HEK293 (cell line): ENCODE data around the gene APC2.

Source experiments
- GLI2 ChIP-seq: fragments of 450-650 bp; formaldehyde crosslinking; IDR thresholded peaks from 2 replicates; pipeline ENCODE4; 2017; ENCODE audit warnings: missing biosample characterization, missing genetic modification characterization, low read depth, borderline replicate concordance
- GLIS1 ChIP-seq: fragments of 450-650 bp; formaldehyde crosslinking; IDR thresholded peaks from 2 replicates; pipeline ENCODE4 v1.5.1; 2016; ENCODE audit warnings: missing biosample characterization, missing genetic modification characterization
- HOXD13 ChIP-seq: sonication (generic); formaldehyde crosslinking; IDR thresholded peaks from 2 replicates; pipeline ENCODE4 v1.8.0; 2022; ENCODE audit warnings: missing genetic modification reagents, borderline replicate concordance
- KLF1 ChIP-seq: fragments of 450-650 bp; formaldehyde crosslinking; IDR thresholded peaks from 2 replicates; pipeline ENCODE4 v1.5.1; 2016; ENCODE audit warnings: missing biosample characterization, missing genetic modification characterization
- PRDM1 ChIP-seq: fragments of 450-650 bp; formaldehyde crosslinking; IDR thresholded peaks from 2 replicates; pipeline ENCODE4; 2016; ENCODE audit warnings: missing biosample characterization, missing genetic modification characterization
- SCRT2 ChIP-seq: fragments of 450-650 bp; formaldehyde crosslinking; IDR thresholded peaks from 2 replicates; pipeline ENCODE4 v1.5.1; 2016; ENCODE audit warnings: missing biosample characterization, missing genetic modification characterization
- SP3 ChIP-seq: fragments of 450-650 bp; formaldehyde crosslinking; IDR thresholded peaks from 2 replicates; pipeline ENCODE4 v1.5.1; 2016; ENCODE audit warnings: missing biosample characterization, missing genetic modification characterization
- YY1 ChIP-seq: fragments of 450-650 bp; formaldehyde crosslinking; IDR thresholded peaks from 2 replicates; pipeline ENCODE4 v1.5.1; 2018; ENCODE audit warnings: missing biosample characterization, missing genetic modification characterization
- ZBTB17 ChIP-seq: fragments of 450-650 bp; formaldehyde crosslinking; IDR thresholded peaks from 2 replicates; pipeline ENCODE4 v1.5.1; 2016; ENCODE audit warnings: missing biosample characterization, missing genetic modification characterization
- ZBTB26 ChIP-seq: fragments of 450-650 bp; formaldehyde crosslinking; optimal IDR thresholded peaks from 2 replicates; pipeline ENCODE3; 2016; ENCODE audit warnings: missing biosample characterization, mild to moderate bottlenecking, missing genetic modification characterization
- ZFP37 ChIP-seq: fragments of 450-650 bp; formaldehyde crosslinking; IDR thresholded peaks from 2 replicates; pipeline ENCODE4 v1.5.1; 2016; ENCODE audit warnings: missing biosample characterization, missing genetic modification characterization
- ZFP69B ChIP-seq: fragments of 450-650 bp; formaldehyde crosslinking; IDR thresholded peaks from 2 replicates; pipeline ENCODE4 v1.5.1; 2016; ENCODE audit warnings: missing biosample characterization, missing genetic modification characterization
- ZNF112 ChIP-seq: fragments of 450-650 bp; formaldehyde crosslinking; IDR thresholded peaks from 2 replicates; pipeline ENCODE4 v1.5.0; 2017; ENCODE audit warnings: missing biosample characterization, missing genetic modification characterization
- ZNF132 ChIP-seq: fragments of 450-650 bp; formaldehyde crosslinking; IDR thresholded peaks from 2 replicates; pipeline ENCODE4 v1.5.1; 2017; ENCODE audit warnings: missing biosample characterization, missing genetic modification characterization, borderline replicate concordance
- ZNF146 ChIP-seq: fragments of 450-650 bp; formaldehyde crosslinking; IDR thresholded peaks from 2 replicates; pipeline ENCODE4 v1.5.1; 2016; ENCODE audit warnings: missing biosample characterization, missing genetic modification characterization
- ZNF148 ChIP-seq: fragments of 450-650 bp; formaldehyde crosslinking; IDR thresholded peaks from 2 replicates; pipeline ENCODE4 v1.5.0; 2017; ENCODE audit warnings: missing biosample characterization, missing genetic modification characterization, borderline replicate concordance
- ZNF169 ChIP-seq: fragments of 450-650 bp; formaldehyde crosslinking; IDR thresholded peaks from 2 replicates; pipeline ENCODE4 v1.5.1; 2016; ENCODE audit warnings: missing biosample characterization, missing genetic modification characterization
- ZNF221 ChIP-seq: fragments of 450-650 bp; formaldehyde crosslinking; IDR thresholded peaks from 2 replicates; pipeline ENCODE4 v1.5.1; 2017; ENCODE audit warnings: missing biosample characterization, missing genetic modification characterization, borderline replicate concordance
- ZNF223 ChIP-seq: fragments of 450-650 bp; formaldehyde crosslinking; IDR thresholded peaks from 2 replicates; pipeline ENCODE4 v1.5.1; 2016; ENCODE audit warnings: missing biosample characterization, missing genetic modification characterization
- ZNF248 ChIP-seq: fragments of 450-650 bp; formaldehyde crosslinking; IDR thresholded peaks from 2 replicates; pipeline ENCODE4 v1.5.1; 2017; ENCODE audit warnings: missing biosample characterization, missing genetic modification characterization
- ZNF324 ChIP-seq: fragments of 450-650 bp; formaldehyde crosslinking; IDR thresholded peaks from 2 replicates; pipeline ENCODE4 v1.5.1; 2016; ENCODE audit warnings: missing biosample characterization, missing genetic modification characterization
- ZNF335 ChIP-seq: fragments of 450-650 bp; formaldehyde crosslinking; conservative IDR thresholded peaks from 2 replicates; pipeline ENCODE4 v1.5.1; 2016; ENCODE audit warnings: missing biosample characterization, missing genetic modification characterization
- ZNF394 ChIP-seq: fragments of 450-650 bp; formaldehyde crosslinking; IDR thresholded peaks from 2 replicates; pipeline ENCODE4 v1.5.1; 2016; ENCODE audit warnings: missing biosample characterization, missing genetic modification characterization, mild to moderate bottlenecking, moderate library complexity, borderline replicate concordance
- ZNF426 ChIP-seq: fragments of 450-650 bp; formaldehyde crosslinking; IDR thresholded peaks from 2 replicates; pipeline ENCODE4 v1.5.1; 2017; ENCODE audit warnings: missing biosample characterization, missing genetic modification characterization, mild to moderate bottlenecking, inconsistent platforms, moderate library complexity
- ZNF626 ChIP-seq: fragments of 450-650 bp; sonication (Bioruptor Pico); formaldehyde crosslinking; IDR thresholded peaks from 2 replicates; pipeline ENCODE4 v1.5.1; 2018; ENCODE audit warnings: missing biosample characterization, missing genetic modification characterization, inconsistent platforms
- ZNF654 ChIP-seq: fragments of 450-650 bp; formaldehyde crosslinking; IDR thresholded peaks from 2 replicates; pipeline ENCODE4 v1.5.1; 2016; ENCODE audit warnings: low read depth, missing biosample characterization, missing genetic modification characterization
- ZNF747 ChIP-seq: fragments of 450-650 bp; formaldehyde crosslinking; IDR thresholded peaks from 2 replicates; pipeline ENCODE4 v1.5.1; 2016; ENCODE audit warnings: missing biosample characterization, missing genetic modification characterization
- ZSCAN23 ChIP-seq: fragments of 450-650 bp; formaldehyde crosslinking; IDR thresholded peaks from 2 replicates; pipeline ENCODE4 v1.5.1; 2016; ENCODE audit warnings: missing biosample characterization, missing genetic modification characterization
- ZSCAN30 ChIP-seq: fragments of 450-650 bp; IDR thresholded peaks from 2 replicates; pipeline ENCODE4 v1.5.1; 2018; ENCODE audit warnings: missing biosample characterization, mild to moderate bottlenecking, missing genetic modification characterization, moderate library complexity
- ZSCAN4 ChIP-seq: fragments of 450-650 bp; formaldehyde crosslinking; IDR thresholded peaks from 2 replicates; pipeline ENCODE4 v1.5.1; 2017; ENCODE audit warnings: missing biosample characterization, missing genetic modification characterization
- ZXDB ChIP-seq: fragments of 450-650 bp; formaldehyde crosslinking; IDR thresholded peaks from 2 replicates; pipeline ENCODE4 v1.5.1; 2016; ENCODE audit warnings: missing biosample characterization, missing genetic modification characterization
- TF ChIP-seq, protein P1 (sequence below): fragments of 450-650 bp; IDR thresholded peaks from 2 replicates; pipeline ENCODE4 v1.5.1; 2018; ENCODE audit warnings: missing biosample characterization, mild to moderate bottlenecking, missing genetic modification characterization
- TF ChIP-seq, protein P2 (sequence below): fragments of 450-650 bp; formaldehyde crosslinking; IDR thresholded peaks from 2 replicates; pipeline ENCODE4 v1.5.1; 2017; ENCODE audit warnings: missing biosample characterization, missing genetic modification characterization

APC2 gene

GRCh38 chr19:1406774-1407527 lies 43.0 kb upstream of the APC2 start (continued):
- peak; percentile 27 for TF ChIP-seq ZNF654 (tag by site-specific recombination)
- TF ChIP-seq ZBTB17 = peak; percentile 62; the same call in 1 of the 2 replicates
- 0 out of 2 replicates have a peak, but pooled peaks have one; percentile 44 for TF ChIP-seq KLF1
- TF ChIP-seq ZXDB (tag by site-specific recombination) = peak; percentile 100
- TF ChIP-seq ZNF223 (tag by site-specific recombination) = no peak
- no peak for TF ChIP-seq ZNF221 (tag by site-specific recombination)
- no peak for TF ChIP-seq ZNF626
- no peak for TF ChIP-seq ZSCAN23 (tag by site-specific recombination)
- no peak for TF ChIP-seq ZNF132 (tag by site-specific recombination)
- TF ChIP-seq, protein P1, sequence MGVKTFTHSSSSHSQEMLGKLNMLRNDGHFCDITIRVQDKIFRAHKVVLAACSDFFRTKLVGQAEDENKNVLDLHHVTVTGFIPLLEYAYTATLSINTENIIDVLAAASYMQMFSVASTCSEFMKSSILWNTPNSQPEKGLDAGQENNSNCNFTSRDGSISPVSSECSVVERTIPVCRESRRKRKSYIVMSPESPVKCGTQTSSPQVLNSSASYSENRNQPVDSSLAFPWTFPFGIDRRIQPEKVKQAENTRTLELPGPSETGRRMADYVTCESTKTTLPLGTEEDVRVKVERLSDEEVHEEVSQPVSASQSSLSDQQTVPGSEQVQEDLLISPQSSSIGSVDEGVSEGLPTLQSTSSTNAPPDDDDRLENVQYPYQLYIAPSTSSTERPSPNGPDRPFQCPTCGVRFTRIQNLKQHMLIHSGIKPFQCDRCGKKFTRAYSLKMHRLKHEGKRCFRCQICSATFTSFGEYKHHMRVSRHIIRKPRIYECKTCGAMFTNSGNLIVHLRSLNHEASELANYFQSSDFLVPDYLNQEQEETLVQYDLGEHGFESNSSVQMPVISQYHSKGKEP (tag by site-specific recombination) = peak; percentile 74
- no peak for TF ChIP-seq GLI2 (tag by site-specific recombination)
- no peak for TF ChIP-seq ZNF148 (tag by site-specific recombination)
- TF ChIP-seq ZNF169 (tag by site-specific recombination) = no peak
- peak; percentile 88 for TF ChIP-seq ZBTB26 (tag by site-specific recombination)
- TF ChIP-seq ZNF747 = no peak
- TF ChIP-seq ZNF146 (tag by site-specific recombination) = no peak
- peak; percentile 71; the same call in 1 of the 2 replicates for TF ChIP-seq ZNF324 (tag by site-specific recombination)
- TF ChIP-seq SP3 = peak; percentile 86
- no peak for TF ChIP-seq YY1 (tag by site-specific recombination)
- TF ChIP-seq ZNF112 (tag by site-specific recombination) = no peak
- TF ChIP-seq ZSCAN4 (tag by site-specific recombination) = no peak
- TF ChIP-seq, protein P2, sequence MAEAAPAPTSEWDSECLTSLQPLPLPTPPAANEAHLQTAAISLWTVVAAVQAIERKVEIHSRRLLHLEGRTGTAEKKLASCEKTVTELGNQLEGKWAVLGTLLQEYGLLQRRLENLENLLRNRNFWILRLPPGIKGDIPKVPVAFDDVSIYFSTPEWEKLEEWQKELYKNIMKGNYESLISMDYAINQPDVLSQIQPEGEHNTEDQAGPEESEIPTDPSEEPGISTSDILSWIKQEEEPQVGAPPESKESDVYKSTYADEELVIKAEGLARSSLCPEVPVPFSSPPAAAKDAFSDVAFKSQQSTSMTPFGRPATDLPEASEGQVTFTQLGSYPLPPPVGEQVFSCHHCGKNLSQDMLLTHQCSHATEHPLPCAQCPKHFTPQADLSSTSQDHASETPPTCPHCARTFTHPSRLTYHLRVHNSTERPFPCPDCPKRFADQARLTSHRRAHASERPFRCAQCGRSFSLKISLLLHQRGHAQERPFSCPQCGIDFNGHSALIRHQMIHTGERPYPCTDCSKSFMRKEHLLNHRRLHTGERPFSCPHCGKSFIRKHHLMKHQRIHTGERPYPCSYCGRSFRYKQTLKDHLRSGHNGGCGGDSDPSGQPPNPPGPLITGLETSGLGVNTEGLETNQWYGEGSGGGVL (tag by site-specific recombination) = peak; percentile 47
- 0 out of 2 replicates have a peak, but pooled peaks have one; percentile 21 for TF ChIP-seq ZNF394 (tag by site-specific recombination)
- no peak for TF ChIP-seq ZNF248 (tag by site-specific recombination)
- no peak for TF ChIP-seq PRDM1 (tag by site-specific recombination)
- TF ChIP-seq ZNF335 (tag by site-specific recombination) = peak; percentile 69
- TF ChIP-seq ZFP37 (tag by site-specific recombination) = 0 out of 2 replicates have a peak, but pooled peaks have one; percentile 33
- peak; percentile 73 for TF ChIP-seq GLIS1
- 0 out of 2 replicates have a peak, but pooled peaks have one; percentile 25 for TF ChIP-seq ZSCAN30 (tag by site-specific recombination)
- TF ChIP-seq SCRT2 (tag by site-specific recombination) = no peak
- no peak for TF ChIP-seq HOXD13 (CRISPR knock-in tag)
- no peak for TF ChIP-seq ZNF426 (tag by site-specific recombination)
- TF ChIP-seq ZFP69B (tag by site-specific recombination) = no peak
